Stimulated activated CD4-positive, alpha-beta T cell treated with anti-CD3 and anti-CD28 coated beads, Interleukin-12 subunit alpha, Interleukin-12 subunit beta, amount 100 ng/mL, for 24 hours (primary cell): Measurements from ENCODE around the gene LRRC8E.
"Not testable (repeated sequence)": the region's sequence is repeated elsewhere in the genome, so short reads cannot be mapped to it uniquely, and the experiment has no call there.

Experiments
- DNase-seq, 2 experiments: peaks; one replicate each; pipeline ENCODE4 v3.0.0-alpha.2; 2020; ENCODE audit warnings: low read depth in 2 of 2

The LRRC8E gene

GRCh38 chr19:7908742-7909461, 20.6 kb downstream of the LRRC8E start:
- DNase-seq: no peak

GRCh38 chr19:7909471-7910067, 21.3 kb downstream of the LRRC8E start:
- no peak for DNase-seq

- no peak for DNase-seq
These were observed 22.2 kb downstream of the LRRC8E start for GRCh38 chr19:7910321-7911161.

- no peak for DNase-seq
These were observed 23.3 kb downstream of the LRRC8E start for GRCh38 chr19:7911508-7912143.

GRCh38 chr19:7912144-7912696, 23.9 kb downstream of the LRRC8E start:
- no peak for DNase-seq

GRCh38 chr19:7912697-7913564, 24.6 kb downstream of the LRRC8E start:
- DNase-seq: no peak

- no peak for DNase-seq
These were observed 25.3 kb downstream of the LRRC8E start for GRCh38 chr19:7913652-7914051.

- DNase-seq: no peak
These were observed 25.8 kb downstream of the LRRC8E start for GRCh38 chr19:7914099-7914498.

- DNase-seq: no peak
These were observed 26.3 kb downstream of the LRRC8E start, which contains the start of gene TGFBR3L for GRCh38 chr19:7914598-7915045. Gene TGFBR3L (plus strand): TSS chr19:7914830.

GRCh38 chr19:7915250-7916102, 27.2 kb downstream of the LRRC8E start:
- no peak for DNase-seq

GRCh38 chr19:7916103-7916954, 28.0 kb downstream of the LRRC8E start:
- peak in 1 of 2 experiments; percentile 47 for DNase-seq

- no peak for DNase-seq
These were observed 28.6 kb downstream of the LRRC8E start for GRCh38 chr19:7916955-7917266.

GRCh38 chr19:7917267-7918061, 29.2 kb downstream of the LRRC8E start:
- DNase-seq: peak in 1 of 2 experiments; percentile 53

- DNase-seq: not testable (repeated sequence)
These were observed 29.8 kb downstream of the LRRC8E start for GRCh38 chr19:7918062-7918614.

- no peak for DNase-seq
These were observed 30.5 kb downstream of the LRRC8E start for GRCh38 chr19:7918615-7919421.

GRCh38 chr19:7919610-7920518, 31.6 kb downstream of the LRRC8E start, which contains the start of gene SNAPC2:
Gene SNAPC2 (plus strand): TSS chr19:7920338. CDS start chr19:7920367, 29 bp downstream.
- DNase-seq: peak; percentile 93 to 96
